ENCODE results near the gene ANTXRL. TPM values are rescaled to one million over a fixed set of nuclear protein-coding genes. Genes with fewer than 3 reads are reported as not detected.
A peak's percentile ranks its signal among the peaks of the same experiment; 100 is the strongest.
"Not testable (repeated sequence)": the region's sequence is repeated elsewhere in the genome, so short reads cannot be mapped to it uniquely, and the experiment has no call there.

Gene ANTXRL
- total RNA-seq, 2 experiments from 2014 or later, result not detected

DNA sequence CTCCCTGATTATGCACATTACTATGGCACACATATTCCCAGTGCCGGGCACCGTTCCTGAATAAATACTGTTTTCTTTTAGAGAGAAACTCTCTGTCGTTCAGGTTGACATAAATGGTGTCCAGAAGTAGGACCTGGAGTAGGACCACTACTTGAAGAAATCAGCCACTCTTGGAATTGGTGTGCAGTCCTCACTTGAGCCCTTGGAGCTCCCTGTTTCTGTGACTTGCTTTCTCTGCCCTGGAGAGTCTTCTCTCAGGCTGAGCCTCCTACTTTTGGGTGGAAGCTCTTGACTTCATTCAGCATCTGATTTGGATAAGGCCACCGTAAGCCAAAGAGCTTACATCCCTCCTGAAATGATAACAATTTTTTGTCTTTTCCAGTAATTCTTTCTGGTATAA lies 29.7 kb upstream of the ANTXRL start:
- ChIA-PET CTCF (interaction anchor here (0.7 to 3.6 kb wide), 6 partner anchors 9 to 29 kb away, joined by 3 to 14 read pairs (median 3); no protein-coding TSS in a partner anchor), POLR2A (no interaction called here)
- no peak overlapping the region for H3K27ac Mint-ChIP-seq
- H3K4me3 Mint-ChIP-seq, result no peak overlapping the region
- intact Hi-C loops (cut with DNase I, micrococcal nuclease), result no loop called here
- peaks cover 18% of the 10 kb centered on the region for H3K36me3 Mint-ChIP-seq (ENCODE audit: low read depth)
- DNase-seq (no peak), ATAC-seq (no peak)
- peaks cover 40% of the 10 kb centered on the region for H3K4me1 Mint-ChIP-seq
- no peaks in the 10 kb centered on the region for H3K9me3 Mint-ChIP-seq (ENCODE audit: low read depth)
- H3K27me3 Mint-ChIP-seq, result no peaks in the 10 kb centered on the region

- H3K9me3 Mint-ChIP-seq (ENCODE audit: low read depth); H3K4me3 Mint-ChIP-seq; H3K27ac Mint-ChIP-seq; POLR2A ChIA-PET; intact Hi-C loops (cut with DNase I, micrococcal nuclease); DNase-seq; ATAC-seq; H3K27me3 Mint-ChIP-seq: not testable (repeated sequence)
- H3K36me3 Mint-ChIP-seq (ENCODE audit: low read depth), result peaks cover 12% of the 10 kb centered on the region
- H3K4me1 Mint-ChIP-seq, result peaks cover 24% of the 10 kb centered on the region
- CTCF ChIA-PET, result interaction anchor here (0.6 kb wide), 1 partner anchor 16 kb away, joined by 3 read pairs; no protein-coding TSS in a partner anchor
Measured at GRCh38 chr10:46262906-46263560, 23.8 kb upstream of the ANTXRL start.

DNA sequence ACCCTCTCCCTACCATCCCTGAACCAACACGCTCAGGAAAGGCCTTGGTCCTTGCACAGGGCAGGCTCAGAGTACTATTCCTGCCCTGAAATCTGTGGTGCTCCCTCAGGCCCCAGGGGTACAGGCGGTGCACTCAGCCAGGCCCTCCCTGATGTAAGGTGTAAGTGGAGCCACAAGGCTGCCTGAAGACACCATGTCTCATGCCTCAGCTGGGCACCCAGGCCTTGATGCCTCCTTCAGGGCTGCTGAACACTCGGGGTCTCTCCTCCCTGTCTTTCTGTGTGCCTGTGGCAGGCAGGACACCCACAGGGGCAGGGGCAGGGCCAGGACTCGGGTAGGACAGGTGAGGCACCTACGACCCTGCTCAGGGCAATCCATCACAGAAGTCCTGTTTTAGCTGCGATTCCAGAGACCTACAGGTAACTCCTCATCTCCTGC lies 22.9 kb upstream of the ANTXRL start:
- intact Hi-C loops (cut with DNase I, micrococcal nuclease), result no loop called here
- Mint-ChIP-seq H3K36me3 (ENCODE audit: low read depth) (peaks cover 8% of the 10 kb centered on the region), H3K9me3 (ENCODE audit: low read depth) (no peaks in the 10 kb centered on the region), H3K4me1 (peaks cover 21% of the 10 kb centered on the region), H3K27me3 (no peaks in the 10 kb centered on the region), H3K4me3 (no peak overlapping the region), H3K27ac (no peak overlapping the region)
- CTCF ChIA-PET, result interaction anchor here (0.6 to 1.3 kb wide), 3 partner anchors 17 to 268 kb away, joined by 3 to 7 read pairs (median 3); no protein-coding TSS in a partner anchor
- no peak for DNase-seq
- no peak for ATAC-seq
- POLR2A ChIA-PET, result no interaction called here

DNA sequence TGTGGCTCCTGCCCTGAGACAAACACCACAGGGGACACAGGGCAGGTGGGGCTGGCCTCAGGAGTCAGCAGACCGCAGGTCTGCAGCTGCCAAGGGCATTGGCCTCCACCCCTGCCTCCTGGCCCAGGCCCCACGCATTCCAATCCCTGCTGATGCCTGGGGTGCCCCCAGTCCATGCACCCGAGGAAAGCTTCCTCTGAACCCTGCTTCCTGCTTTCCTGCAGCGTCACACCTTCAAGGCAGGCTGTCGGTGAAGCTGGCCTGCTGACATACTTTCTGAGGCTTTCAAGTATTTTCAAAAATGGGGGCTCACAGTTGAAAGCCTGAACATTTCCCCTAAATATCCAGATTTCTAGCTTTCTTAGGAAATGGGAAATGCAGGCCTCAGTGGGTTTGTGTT lies 22.5 kb upstream of the ANTXRL start:
- Mint-ChIP-seq H3K36me3 (ENCODE audit: low read depth) (peaks cover 7% of the 10 kb centered on the region), H3K27me3 (no peaks in the 10 kb centered on the region), H3K27ac (no peak overlapping the region), H3K9me3 (ENCODE audit: low read depth) (no peaks in the 10 kb centered on the region), H3K4me1 (peaks cover 20% of the 10 kb centered on the region), H3K4me3 (no peak overlapping the region)
- ChIA-PET POLR2A (no interaction called here), CTCF (interaction anchor here (0.7 to 1.3 kb wide), 3 partner anchors 35 to 267 kb away, joined by 3 to 7 read pairs (median 3); no protein-coding TSS in a partner anchor)
- intact Hi-C loops (cut with DNase I, micrococcal nuclease), result no loop called here
- DNase-seq, result no peak
- no peak for ATAC-seq

DNA sequence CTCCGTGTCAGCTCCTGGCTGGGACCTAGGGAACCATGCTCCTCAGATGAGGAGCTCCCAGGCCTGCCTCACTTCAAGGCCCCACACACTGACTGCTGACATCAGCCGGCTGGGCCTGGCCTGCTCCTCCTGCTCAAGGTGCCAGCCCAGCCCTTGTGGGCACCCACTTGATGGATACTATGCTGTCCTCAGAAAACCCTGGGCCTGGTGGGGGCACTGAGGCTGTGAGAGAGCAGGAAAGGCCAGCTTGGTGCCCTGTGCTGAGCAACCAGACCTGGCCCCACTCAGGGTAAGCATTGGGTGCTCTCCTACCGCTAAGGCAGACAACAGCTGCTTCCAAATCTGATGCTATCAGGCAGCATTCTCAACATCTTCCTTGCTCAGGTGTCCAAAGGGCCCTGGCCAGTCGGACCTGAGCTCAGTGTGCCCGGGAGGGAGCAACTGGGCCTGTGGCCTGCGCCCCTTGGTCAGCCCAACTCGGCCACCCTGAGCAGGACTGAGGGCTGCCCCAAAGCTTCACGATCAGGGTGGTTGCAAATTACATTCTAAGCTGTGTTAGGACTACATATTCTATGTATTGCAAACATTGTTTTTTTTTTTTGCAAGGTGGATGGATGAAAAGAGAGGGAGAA lies 21.9 kb upstream of the ANTXRL start:
- no peak for ATAC-seq
- Mint-ChIP-seq H3K9me3 (ENCODE audit: low read depth) (no peaks in the 10 kb centered on the region), H3K27ac (peak overlapping the region; percentile 18), H3K4me3 (no peak overlapping the region), H3K4me1 (peaks cover 18% of the 10 kb centered on the region), H3K27me3 (no peaks in the 10 kb centered on the region), H3K36me3 (ENCODE audit: low read depth) (peaks cover 7% of the 10 kb centered on the region)
- ChIA-PET CTCF (interaction anchor here (0.7 to 1.3 kb wide), 3 partner anchors 36 to 267 kb away, joined by 3 to 7 read pairs (median 3); no protein-coding TSS in a partner anchor), POLR2A (no interaction called here)
- intact Hi-C loops (cut with DNase I, micrococcal nuclease), result loop anchor here in 1 of 2 experiments (5.0 kb wide), 2 partner anchors 233 to 593 kb away; partner anchors contain the start of genes NCOA4 and ZFAND4
- no peak for DNase-seq

DNA sequence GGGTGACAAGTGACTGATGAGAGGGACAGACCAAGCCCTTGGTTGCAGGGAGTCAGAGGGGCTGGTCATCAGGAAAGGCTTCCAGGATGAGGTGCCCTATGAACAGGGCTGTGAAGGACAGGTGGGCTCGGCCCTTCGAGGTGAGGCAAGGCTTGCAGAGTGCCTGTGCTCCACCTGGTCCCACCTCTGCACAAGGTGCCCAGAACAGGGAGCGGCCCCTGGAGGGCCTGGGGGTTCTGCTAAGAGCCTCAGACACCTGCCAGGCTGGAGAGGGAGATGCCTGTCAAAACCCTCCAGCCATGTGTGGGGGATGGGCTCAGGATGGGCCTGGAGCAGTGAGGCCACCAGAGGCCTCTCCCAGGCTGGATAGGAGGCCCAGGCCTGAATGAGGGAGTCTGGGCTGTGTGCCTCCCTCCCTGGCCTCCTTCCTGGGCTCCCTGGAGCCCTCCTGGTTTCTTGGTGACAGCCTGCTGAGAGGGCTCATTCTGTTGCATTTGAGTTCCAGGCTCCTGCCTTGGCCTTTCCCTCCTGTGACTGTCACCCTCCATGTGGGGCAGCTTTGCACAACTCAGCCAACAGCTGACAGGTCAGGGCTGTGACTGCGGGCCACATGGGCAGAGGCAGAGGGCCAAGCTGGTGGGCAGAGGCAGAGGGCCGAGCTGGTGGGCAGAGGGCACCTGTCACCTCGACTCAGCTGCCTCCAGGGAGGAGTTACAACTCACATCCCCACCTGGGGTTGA lies 21.1 kb upstream of the ANTXRL start:
- not testable (repeated sequence) for H3K4me3 Mint-ChIP-seq; H3K27me3 Mint-ChIP-seq; H3K36me3 Mint-ChIP-seq (ENCODE audit: low read depth); H3K9me3 Mint-ChIP-seq (ENCODE audit: low read depth); ATAC-seq; DNase-seq
- intact Hi-C loops (cut with DNase I, micrococcal nuclease), result loop anchor here in 1 of 2 experiments (5.0 kb wide), 2 partner anchors 233 to 593 kb away; partner anchors contain the start of genes NCOA4 and ZFAND4
- ChIA-PET POLR2A (interaction anchor here (0.5 kb wide), 1 partner anchor 25 kb away, joined by 3 read pairs; no protein-coding TSS in a partner anchor), CTCF (interaction anchor here (0.7 to 1.3 kb wide), 5 partner anchors 11 to 173 kb away, joined by 3 to 6 read pairs (median 3); no protein-coding TSS in a partner anchor)
- Mint-ChIP-seq H3K4me1 (peaks cover 15% of the 10 kb centered on the region), H3K27ac (peak overlapping the region; percentile 18)

DNA sequence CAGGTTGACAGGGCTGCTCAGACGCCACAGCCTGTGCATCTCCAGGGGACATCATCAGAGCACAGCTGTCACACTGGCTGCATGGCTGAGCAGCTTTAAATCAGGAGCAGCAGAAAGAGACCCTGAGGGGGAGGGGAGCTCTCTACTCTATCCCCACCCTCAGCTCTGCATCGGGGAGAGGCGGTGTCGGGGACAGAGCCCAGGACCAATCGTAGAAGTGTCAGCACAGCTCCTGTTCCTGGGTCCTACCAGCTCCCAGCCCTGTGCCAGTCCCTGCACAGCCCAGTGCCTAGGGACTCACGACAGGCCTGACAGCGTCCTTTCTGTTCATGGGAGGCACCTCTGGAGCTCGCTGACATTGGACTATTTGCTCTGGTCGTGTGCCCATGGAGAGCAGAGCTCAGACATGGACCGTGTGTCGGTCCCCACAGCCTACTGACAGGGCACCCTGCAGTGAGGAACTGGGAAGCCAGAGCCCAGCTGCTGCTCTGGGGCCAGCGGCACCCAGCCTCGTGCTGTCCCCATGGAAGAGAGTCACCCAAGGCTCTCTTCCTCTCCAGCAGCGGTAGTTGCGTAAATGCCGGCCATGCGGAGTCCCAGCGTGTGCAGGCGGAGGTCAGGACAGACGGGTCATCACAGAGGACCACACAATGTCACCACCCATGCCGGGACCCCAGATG lies 20.4 kb upstream of the ANTXRL start:
- no peaks in the 10 kb centered on the region for H3K27me3 Mint-ChIP-seq
- H3K4me1 Mint-ChIP-seq, result peaks cover 11% of the 10 kb centered on the region
- POLR2A ChIA-PET, result interaction anchor here (0.5 kb wide), 1 partner anchor 25 kb away, joined by 3 read pairs; no protein-coding TSS in a partner anchor
- H3K36me3 Mint-ChIP-seq (ENCODE audit: low read depth), result peaks cover 5% of the 10 kb centered on the region
- CTCF ChIA-PET, result interaction anchor here (0.7 to 1.3 kb wide), 7 partner anchors 10 to 174 kb away, joined by 3 to 6 read pairs (median 3); no protein-coding TSS in a partner anchor
- no peak overlapping the region for H3K4me3 Mint-ChIP-seq
- intact Hi-C loops (cut with DNase I, micrococcal nuclease), result loop anchor here in 1 of 2 experiments (5.0 kb wide), 2 partner anchors 234 to 594 kb away; partner anchors contain the start of genes NCOA4 and ZFAND4
- no peak for ATAC-seq
- no peaks in the 10 kb centered on the region for H3K9me3 Mint-ChIP-seq (ENCODE audit: low read depth)
- H3K27ac Mint-ChIP-seq, result no peak overlapping the region
- no peak for DNase-seq

GRCh38 chr10:46267132-46267985 lies 19.4 kb upstream of the ANTXRL start:
- H3K27ac Mint-ChIP-seq, result no peak overlapping the region
- H3K4me1 Mint-ChIP-seq, result peaks cover 18% of the 10 kb centered on the region
- H3K9me3 Mint-ChIP-seq (ENCODE audit: low read depth), result no peaks in the 10 kb centered on the region
- H3K4me3 Mint-ChIP-seq, result no peak overlapping the region
- peaks cover 2% of the 10 kb centered on the region for H3K36me3 Mint-ChIP-seq (ENCODE audit: low read depth)
- ATAC-seq (no peak), DNase-seq (no peak)
- H3K27me3 Mint-ChIP-seq, result no peaks in the 10 kb centered on the region
- ChIA-PET POLR2A (no interaction called here), CTCF (interaction anchor here (0.7 to 1.3 kb wide), 5 partner anchors 11 to 40 kb away, joined by 3 to 4 read pairs (median 3); no protein-coding TSS in a partner anchor)
- intact Hi-C loops (cut with DNase I, micrococcal nuclease), result loop anchor here in 1 of 2 experiments (5.0 kb wide), 2 partner anchors 235 to 595 kb away; partner anchors contain the start of genes NCOA4 and ZFAND4

GRCh38 chr10:46268076-46268881 lies 18.5 kb upstream of the ANTXRL start:
- POLR2A ChIA-PET, result interaction anchor here (0.7 kb wide), 1 partner anchor 287 kb away, joined by 3 read pairs; no protein-coding TSS in a partner anchor

More at GRCh38 chr10:46268076-46268881, 18.5 kb upstream of the ANTXRL start:
- DNase-seq, result peak; percentile 87
- H3K27ac Mint-ChIP-seq, result no peak overlapping the region
- ATAC-seq, result peak; percentile 80
- H3K36me3 Mint-ChIP-seq (ENCODE audit: low read depth), result peaks cover 2% of the 10 kb centered on the region
- no peak overlapping the region for H3K4me3 Mint-ChIP-seq
- peaks cover 25% of the 10 kb centered on the region for H3K4me1 Mint-ChIP-seq
- no peaks in the 10 kb centered on the region for H3K9me3 Mint-ChIP-seq (ENCODE audit: low read depth)
- no peaks in the 10 kb centered on the region for H3K27me3 Mint-ChIP-seq
- CTCF ChIA-PET, result interaction anchor here (1.5 to 1.6 kb wide), 2 partner anchors 9 to 161 kb away, joined by 5 to 12 read pairs; no protein-coding TSS in a partner anchor
- intact Hi-C loops (cut with DNase I, micrococcal nuclease), result loop anchor here in 1 of 2 experiments (5.0 kb wide), 2 partner anchors 236 to 596 kb away; partner anchors contain the start of genes NCOA4 and ZFAND4

All from activated CD4-positive, alpha-beta T cell treated with anti-CD3 and anti-CD28 coated beads for 36 hours (primary cell).